Activated naive CD8-positive, alpha-beta T cell treated with anti-CD3 and anti-CD28 coated beads, Interleukin-2, amount 50 U/mL, for 24 hours (primary cell): ENCODE results near the gene DMPK.
"Not testable (repeated sequence)": the region's sequence is repeated elsewhere in the genome, so short reads cannot be mapped to it uniquely, and the experiment has no call there.

ENCODE experiments used
- ATAC-seq: fragments of 150-1000 bp; cut with Tn5 transposase; one replicate; pipeline ENCODE4 v1.10.0; 2021
- DNase-seq: peaks from one replicate; pipeline ENCODE4 v3.0.0; 2021
- H3K27ac Mint-ChIP-seq: one replicate; pipeline ENCODE4 v1.8.0; 2021; ENCODE audit warnings: mild to moderate bottlenecking, mixed read lengths
- H3K27me3 Mint-ChIP-seq: one replicate; pipeline ENCODE4 v1.8.0; 2021; ENCODE audit warnings: mixed read lengths
- H3K36me3 Mint-ChIP-seq: one replicate; pipeline ENCODE4 v1.8.0; 2021; ENCODE audit warnings: low read depth, mixed read lengths
- H3K4me1 Mint-ChIP-seq: one replicate; pipeline ENCODE4 v1.8.0; 2021; ENCODE audit warnings: mixed read lengths
- H3K4me3 Mint-ChIP-seq: one replicate; pipeline ENCODE4 v1.8.0; 2021; ENCODE audit warnings: mild to moderate bottlenecking, moderate library complexity, mixed read lengths
- H3K9me3 Mint-ChIP-seq: one replicate; pipeline ENCODE4 v1.8.0; 2021; ENCODE audit warnings: mixed read lengths

DMPK gene

DNA sequence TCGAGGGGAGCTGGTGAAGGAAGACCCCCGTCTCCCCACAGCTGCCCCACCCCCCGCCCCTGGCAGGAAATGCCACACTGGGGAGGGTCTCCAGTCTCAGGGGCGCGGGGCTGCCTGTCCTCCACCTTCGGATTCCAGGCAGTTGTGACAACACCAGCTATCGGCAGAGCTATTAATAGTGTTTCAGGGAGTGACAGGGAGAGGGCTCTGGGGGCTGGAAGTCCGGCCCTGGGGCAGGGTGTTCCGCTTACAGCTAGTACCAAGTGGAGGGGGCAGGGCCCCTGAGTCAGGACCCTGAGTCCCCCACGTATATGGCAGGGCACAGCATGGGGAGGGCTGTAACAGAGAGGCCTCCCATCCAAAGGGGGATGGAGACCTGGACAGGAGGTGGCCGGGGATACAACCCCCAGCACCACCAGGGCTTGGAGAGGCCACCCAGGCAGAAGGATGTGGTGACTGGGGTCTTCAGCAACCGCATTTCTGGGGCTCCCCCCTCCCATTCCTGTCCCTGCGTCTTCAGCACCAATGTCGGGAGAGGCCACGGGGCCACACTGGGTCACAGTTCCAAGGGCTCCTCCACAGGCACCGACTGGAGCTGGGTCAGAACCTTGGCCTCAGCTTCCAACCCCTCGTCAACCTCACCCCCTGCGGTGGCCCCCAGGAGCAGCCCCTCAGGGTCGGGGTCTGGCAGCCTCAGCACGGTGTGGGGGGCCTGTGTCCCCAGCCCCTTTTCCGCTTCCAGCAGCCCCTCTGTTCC lies 17.2 kb downstream of the DMPK start:
- H3K27me3 Mint-ChIP-seq: peaks cover 10% of the 10 kb centered on the region
- H3K9me3 Mint-ChIP-seq: no peaks in the 10 kb centered on the region
- DNase-seq (no peak), ATAC-seq (no peak)
- H3K27ac Mint-ChIP-seq: no peak overlapping the region
- no peaks in the 10 kb centered on the region for H3K36me3 Mint-ChIP-seq
- H3K4me1 Mint-ChIP-seq: peaks cover 9% of the 10 kb centered on the region
- no peak overlapping the region for H3K4me3 Mint-ChIP-seq

DNA sequence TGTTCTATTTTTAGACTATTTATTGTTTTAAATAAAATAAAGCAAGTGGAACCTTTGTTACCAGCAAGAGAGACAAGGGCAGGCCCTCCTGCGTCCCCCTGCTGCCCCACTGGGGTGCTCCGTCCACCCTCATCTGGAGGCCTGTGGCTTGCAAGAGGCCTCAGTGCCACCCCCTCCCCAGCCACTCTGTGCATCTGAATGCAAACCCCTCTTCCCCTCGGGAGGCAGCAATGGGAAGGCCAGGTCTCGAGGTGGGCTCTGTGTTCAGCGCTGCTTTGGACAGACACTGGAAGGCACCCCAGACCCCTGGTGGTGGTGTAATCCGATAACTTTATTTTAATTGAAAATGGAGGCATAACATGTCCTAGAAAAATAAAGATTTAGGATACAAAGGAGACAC lies 17.8 kb downstream of the DMPK start:
- H3K27me3 Mint-ChIP-seq: peaks cover 11% of the 10 kb centered on the region
- no peak overlapping the region for H3K27ac Mint-ChIP-seq
- H3K36me3 Mint-ChIP-seq: no peaks in the 10 kb centered on the region
- peaks cover 4% of the 10 kb centered on the region for H3K4me1 Mint-ChIP-seq
- H3K4me3 Mint-ChIP-seq: no peak overlapping the region
- ATAC-seq (no peak), DNase-seq (no peak)
- H3K9me3 Mint-ChIP-seq: no peaks in the 10 kb centered on the region

DNA sequence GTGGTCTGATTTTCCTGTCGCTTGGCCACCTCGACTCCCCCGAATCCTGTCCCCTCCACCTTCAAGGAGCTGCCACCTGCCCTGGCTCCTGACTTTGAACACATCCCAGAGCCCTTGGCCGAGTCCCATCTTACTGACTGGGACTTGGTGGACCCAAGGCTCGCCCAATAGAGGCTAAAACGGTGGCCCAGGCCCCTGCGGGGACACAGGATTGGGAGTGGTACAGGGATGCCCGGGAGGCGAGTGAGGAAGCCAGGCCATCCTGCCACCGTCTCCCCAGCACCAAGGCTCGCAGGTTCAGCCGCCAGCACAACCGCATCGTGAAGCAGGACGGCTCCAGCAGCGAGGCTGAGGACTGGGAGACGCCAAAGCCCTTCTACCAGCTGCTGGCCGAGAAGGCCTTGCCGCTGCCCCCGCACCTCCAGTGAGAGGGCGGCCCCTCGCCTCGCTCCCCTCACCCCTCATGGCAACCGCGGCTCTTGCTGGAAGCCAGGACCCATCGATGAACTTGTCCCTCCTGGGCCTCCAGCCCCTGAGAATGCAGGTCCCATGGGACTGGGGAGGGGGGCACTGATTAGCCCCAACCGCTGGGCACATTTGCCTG lies 18.5 kb downstream of the DMPK start:
- Mint-ChIP-seq H3K27me3 (peaks cover 13% of the 10 kb centered on the region), H3K27ac (no peak overlapping the region), H3K36me3 (no peaks in the 10 kb centered on the region), H3K4me1 (no peaks in the 10 kb centered on the region), H3K9me3 (no peaks in the 10 kb centered on the region), H3K4me3 (no peak overlapping the region)
- ATAC-seq (no peak), DNase-seq (no peak)

- ATAC-seq (no peak), DNase-seq (no peak)
- H3K9me3 Mint-ChIP-seq: no peaks in the 10 kb centered on the region
- no peak overlapping the region for H3K27ac Mint-ChIP-seq
- H3K4me1 Mint-ChIP-seq: no peaks in the 10 kb centered on the region
- H3K36me3 Mint-ChIP-seq: no peaks in the 10 kb centered on the region
- no peak overlapping the region for H3K4me3 Mint-ChIP-seq
- H3K27me3 Mint-ChIP-seq: peaks cover 13% of the 10 kb centered on the region
Measured at GRCh38 chr19:45762870-45763631, 19.2 kb downstream of the DMPK start.

- Mint-ChIP-seq H3K27me3 (peaks cover 13% of the 10 kb centered on the region), H3K36me3 (no peaks in the 10 kb centered on the region), H3K9me3 (no peaks in the 10 kb centered on the region), H3K27ac (no peak overlapping the region), H3K4me1 (no peaks in the 10 kb centered on the region), H3K4me3 (no peak overlapping the region)
- no peak for DNase-seq
- no peak for ATAC-seq
Measured at GRCh38 chr19:45761714-45762113, 20.6 kb downstream of the DMPK start.

DNA sequence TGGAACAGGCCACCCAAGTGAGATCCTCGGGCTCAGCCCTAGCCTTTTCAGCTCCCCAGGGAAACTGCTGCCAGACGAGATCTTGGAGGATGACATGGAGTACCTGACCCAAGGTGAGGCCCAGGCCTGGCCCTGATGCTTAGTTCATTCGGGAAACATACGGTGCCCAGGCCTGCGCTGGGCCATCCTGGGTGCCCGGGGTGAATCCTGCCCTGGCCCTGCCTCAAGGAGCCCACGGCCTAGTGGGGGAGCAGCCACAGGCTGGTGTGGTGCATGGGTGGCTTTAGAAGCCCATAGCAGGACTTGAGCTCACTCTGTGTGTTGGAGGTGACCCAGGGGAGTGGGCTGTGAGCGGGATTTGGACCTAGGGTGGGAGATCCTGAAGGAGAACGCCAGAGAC lies 23.4 kb downstream of the DMPK start:
- no peak overlapping the region for H3K27ac Mint-ChIP-seq
- no peaks in the 10 kb centered on the region for H3K9me3 Mint-ChIP-seq
- ATAC-seq (no peak), DNase-seq (no peak)
- H3K4me1 Mint-ChIP-seq: no peaks in the 10 kb centered on the region
- H3K36me3 Mint-ChIP-seq: no peaks in the 10 kb centered on the region
- H3K4me3 Mint-ChIP-seq: no peak overlapping the region
- H3K27me3 Mint-ChIP-seq: peaks cover 3% of the 10 kb centered on the region

DNA sequence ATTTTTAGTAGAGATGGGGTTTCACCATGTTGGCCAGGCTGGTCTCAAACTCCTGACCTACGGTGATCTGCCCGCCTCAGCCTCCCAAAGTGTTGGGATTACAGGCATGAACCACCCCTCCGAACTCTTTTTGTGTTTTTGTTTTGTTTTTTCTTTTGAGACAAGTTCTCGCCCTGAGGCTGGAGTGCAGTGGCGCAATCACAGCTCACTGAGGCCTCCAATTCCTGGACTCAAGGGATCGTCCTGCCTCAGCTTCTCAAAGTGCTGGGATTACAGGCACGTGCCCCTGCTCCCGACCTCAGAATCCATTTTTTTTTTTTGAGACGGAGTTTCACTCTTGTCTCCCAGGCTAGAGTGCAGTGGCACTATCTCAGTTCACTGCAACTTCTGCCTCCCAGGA lies 24.6 kb downstream of the DMPK start:
- no peak for DNase-seq
- H3K9me3 Mint-ChIP-seq: no peaks in the 10 kb centered on the region
- H3K36me3 Mint-ChIP-seq: no peaks in the 10 kb centered on the region
- H3K4me1 Mint-ChIP-seq: no peaks in the 10 kb centered on the region
- H3K27ac Mint-ChIP-seq: no peak overlapping the region
- ATAC-seq: no peak
- H3K27me3 Mint-ChIP-seq: peaks cover 3% of the 10 kb centered on the region
- no peak overlapping the region for H3K4me3 Mint-ChIP-seq

- ATAC-seq: no peak
- H3K4me1 Mint-ChIP-seq: no peaks in the 10 kb centered on the region
- no peaks in the 10 kb centered on the region for H3K9me3 Mint-ChIP-seq
- no peak for DNase-seq
- H3K4me3 Mint-ChIP-seq: no peak overlapping the region
- no peak overlapping the region for H3K27ac Mint-ChIP-seq
- H3K36me3 Mint-ChIP-seq: no peaks in the 10 kb centered on the region
- peaks cover under 1% of the 10 kb centered on the region for H3K27me3 Mint-ChIP-seq
Measured at GRCh38 chr19:45754323-45754722, 28.0 kb downstream of the DMPK start.

- no peak overlapping the region for H3K27ac Mint-ChIP-seq
- ATAC-seq: no peak
- H3K4me3 Mint-ChIP-seq: no peak overlapping the region
- H3K4me1 Mint-ChIP-seq: no peaks in the 10 kb centered on the region
- no peak for DNase-seq
- no peaks in the 10 kb centered on the region for H3K27me3 Mint-ChIP-seq
- H3K9me3 Mint-ChIP-seq: no peaks in the 10 kb centered on the region
- no peaks in the 10 kb centered on the region for H3K36me3 Mint-ChIP-seq
Measured at GRCh38 chr19:45753548-45753947, 28.7 kb downstream of the DMPK start.

DNA sequence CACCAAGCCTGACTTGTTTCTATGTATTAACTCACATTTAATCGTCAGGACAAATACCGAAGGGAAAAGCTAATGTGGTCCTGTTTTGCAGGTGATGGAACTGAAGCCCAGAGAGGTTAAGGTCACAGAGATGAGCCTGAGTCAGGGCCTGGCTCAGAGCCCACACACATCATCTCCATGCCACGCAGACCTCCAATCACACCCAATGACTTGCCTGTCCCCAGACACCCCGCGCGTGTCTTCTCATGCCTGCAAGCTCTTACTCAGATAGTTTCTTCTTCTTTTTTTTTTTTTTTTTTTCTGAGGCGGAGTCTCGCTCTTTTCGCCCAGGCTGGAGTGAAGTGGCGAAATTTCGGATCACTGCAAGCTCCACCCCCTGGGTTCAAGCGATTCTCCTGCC lies 29.7 kb downstream of the DMPK start:
- Mint-ChIP-seq H3K4me3 (no peak overlapping the region), H3K4me1 (no peaks in the 10 kb centered on the region), H3K27me3 (peaks cover 2% of the 10 kb centered on the region), H3K27ac (no peak overlapping the region), H3K9me3 (no peaks in the 10 kb centered on the region), H3K36me3 (no peaks in the 10 kb centered on the region)
- ATAC-seq (peak; percentile 54), DNase-seq (no peak)

GRCh38 chr19:45751483-45751882 lies 30.8 kb downstream of the DMPK start:
- not testable (repeated sequence) for H3K4me1 Mint-ChIP-seq, H3K4me3 Mint-ChIP-seq, DNase-seq, ATAC-seq, H3K36me3 Mint-ChIP-seq, H3K27me3 Mint-ChIP-seq, H3K9me3 Mint-ChIP-seq, H3K27ac Mint-ChIP-seq

GRCh38 chr19:45747513-45747912 lies 34.8 kb downstream of the DMPK start:
- H3K9me3 Mint-ChIP-seq: no peaks in the 10 kb centered on the region
- ATAC-seq (no peak), DNase-seq (no peak)
- peaks cover 13% of the 10 kb centered on the region for H3K27me3 Mint-ChIP-seq
- no peak overlapping the region for H3K4me3 Mint-ChIP-seq
- H3K27ac Mint-ChIP-seq: no peak overlapping the region
- H3K4me1 Mint-ChIP-seq: no peaks in the 10 kb centered on the region
- H3K36me3 Mint-ChIP-seq: no peaks in the 10 kb centered on the region

- Mint-ChIP-seq H3K4me3 (no peak overlapping the region), H3K27ac (no peak overlapping the region), H3K36me3 (no peaks in the 10 kb centered on the region), H3K9me3 (no peaks in the 10 kb centered on the region), H3K27me3 (peaks cover 16% of the 10 kb centered on the region), H3K4me1 (no peaks in the 10 kb centered on the region)
- ATAC-seq (no peak), DNase-seq (no peak)
Measured at GRCh38 chr19:45746866-45747265, 35.4 kb downstream of the DMPK start.

GRCh38 chr19:45745606-45746005 lies 36.7 kb downstream of the DMPK start:
- H3K4me1 Mint-ChIP-seq: no peaks in the 10 kb centered on the region
- peaks cover 16% of the 10 kb centered on the region for H3K27me3 Mint-ChIP-seq
- H3K9me3 Mint-ChIP-seq: no peaks in the 10 kb centered on the region
- H3K4me3 Mint-ChIP-seq: no peak overlapping the region
- H3K27ac Mint-ChIP-seq: no peak overlapping the region
- DNase-seq: no peak
- no peaks in the 10 kb centered on the region for H3K36me3 Mint-ChIP-seq
- no peak for ATAC-seq

DNA sequence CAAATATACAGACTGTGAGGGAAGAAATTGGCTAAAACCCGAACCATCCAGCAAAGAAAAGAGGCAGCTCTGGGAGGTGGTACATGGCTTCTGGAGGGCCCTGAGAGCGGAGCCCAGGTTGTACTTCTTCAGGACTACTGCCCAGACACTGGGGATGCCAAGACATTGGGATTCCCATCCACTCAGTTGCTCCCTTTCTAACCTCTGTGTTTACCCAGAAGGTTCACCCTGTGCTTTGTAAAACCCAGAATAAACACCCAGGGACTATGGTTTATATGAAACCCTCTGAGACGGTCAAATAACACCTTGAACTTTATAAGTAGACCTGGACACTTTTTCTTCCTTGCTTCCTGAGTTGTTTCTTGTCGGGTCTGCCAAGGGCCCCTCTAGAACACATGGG lies 39.3 kb downstream of the DMPK start:
- Mint-ChIP-seq H3K9me3 (no peaks in the 10 kb centered on the region), H3K4me3 (no peak overlapping the region), H3K4me1 (no peaks in the 10 kb centered on the region), H3K36me3 (no peaks in the 10 kb centered on the region), H3K27me3 (peaks cover 18% of the 10 kb centered on the region), H3K27ac (no peak overlapping the region)
- ATAC-seq (no peak), DNase-seq (no peak)
